ENCODE data around the gene CHCHD5.

GRCh38 chr2:112605926-112606325 is 21.5 kb downstream of the CHCHD5 start:
- TF ChIP-seq REST (IDR thresholded peaks at IDR 0.05) = no peak
- TF ChIP-seq ZBTB33 (IDR thresholded peaks at IDR 0.05) = no peak
- no peak for TF ChIP-seq CTCF (IDR thresholded peaks at IDR 0.05; ENCODE audit: low read depth, low read length, missing input control)
